ENCODE data around the gene GRHL3.

DNA sequence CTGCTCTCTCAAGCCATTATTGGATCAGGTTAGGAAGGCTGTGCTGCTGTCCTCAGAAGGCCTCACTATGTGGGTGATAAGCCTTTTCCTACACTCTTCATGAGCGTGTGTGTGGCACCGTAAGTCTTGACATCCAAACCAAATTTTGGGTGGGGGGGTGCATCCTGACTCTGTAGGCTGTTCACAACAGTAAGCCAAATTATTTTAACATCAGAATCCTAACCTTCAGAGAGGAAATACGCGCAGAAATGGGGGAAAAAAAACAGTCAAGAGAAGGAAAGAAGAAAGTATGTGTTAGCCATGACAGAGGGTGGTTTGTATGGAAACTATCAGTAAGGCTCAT is 73.4 kb downstream of the GRHL3 start:
- TF ChIP-seq SP1 (IDR thresholded peaks at IDR 0.05) (no peak), ARNT (IDR thresholded peaks at IDR 0.05) (no peak), NFRKB (IDR thresholded peaks at IDR 0.05) (no peak), BHLHE40 (IDR thresholded peaks at IDR 0.05; ENCODE audit: borderline replicate concordance) (no peak), TARDBP (IDR thresholded peaks at IDR 0.05) (no peak), HDGF (IDR thresholded peaks at IDR 0.05; ENCODE audit: borderline replicate concordance) (no peak), SUZ12 (IDR thresholded peaks at IDR 0.05) (no peak), ELF4 (IDR thresholded peaks at IDR 0.05) (no peak), FOXA1 (IDR thresholded peaks at IDR 0.05) (no peak), FOXK2 (IDR thresholded peaks at IDR 0.05) (no peak), ZNF384 (IDR thresholded peaks at IDR 0.05) (no peak)
